Right forelimb (tissue), 1 donor: ENCODE data around the gene OPTN.
"Not testable (repeated sequence)": the region's sequence is repeated elsewhere in the genome, so short reads cannot be mapped to it uniquely, and the experiment has no call there.

Source experiments
- DNase-seq: peaks from one replicate; pipeline ENCODE4 v3.0.0-alpha.2; 2018

Gene OPTN

DNA sequence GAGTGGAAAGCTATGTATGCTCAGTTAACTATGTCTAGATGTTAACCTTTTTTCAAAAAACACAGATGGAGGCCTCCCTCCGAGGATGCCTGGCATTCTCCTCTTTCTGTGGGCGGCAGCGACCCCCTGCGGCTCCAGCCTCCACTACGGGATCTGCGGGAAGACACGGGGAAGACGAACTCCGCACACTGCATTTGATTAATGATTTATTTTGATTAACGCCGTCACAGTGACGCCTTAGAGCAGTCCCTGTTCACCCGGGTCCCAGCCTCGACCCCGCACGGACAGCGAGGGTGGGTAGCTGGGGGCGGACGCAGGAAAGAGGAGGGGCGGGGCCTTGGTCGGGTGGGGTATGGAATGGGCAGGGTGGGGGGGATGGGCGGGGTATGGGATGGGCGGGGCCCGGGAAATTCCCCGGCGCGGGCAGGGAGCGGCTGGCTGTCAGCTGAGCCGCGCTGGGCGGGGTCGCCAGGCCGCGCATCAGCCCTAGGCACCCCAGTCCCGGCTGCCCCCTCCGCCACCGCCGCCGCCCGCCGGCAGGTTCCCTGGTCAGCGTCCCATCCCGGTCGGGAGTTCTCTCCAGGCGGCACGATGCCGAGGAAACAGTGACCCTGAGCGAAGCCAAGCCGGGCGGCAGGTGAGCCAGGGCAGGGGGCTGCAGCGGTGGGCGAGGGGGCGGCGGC, at the start of gene OPTN:
OPTN (plus strand) TSS at position 498 of the 683 bp plus-strand sequence. CDS start 8,960 bp downstream, outside the sequence.
- peak; percentile 90 for DNase-seq

DNA sequence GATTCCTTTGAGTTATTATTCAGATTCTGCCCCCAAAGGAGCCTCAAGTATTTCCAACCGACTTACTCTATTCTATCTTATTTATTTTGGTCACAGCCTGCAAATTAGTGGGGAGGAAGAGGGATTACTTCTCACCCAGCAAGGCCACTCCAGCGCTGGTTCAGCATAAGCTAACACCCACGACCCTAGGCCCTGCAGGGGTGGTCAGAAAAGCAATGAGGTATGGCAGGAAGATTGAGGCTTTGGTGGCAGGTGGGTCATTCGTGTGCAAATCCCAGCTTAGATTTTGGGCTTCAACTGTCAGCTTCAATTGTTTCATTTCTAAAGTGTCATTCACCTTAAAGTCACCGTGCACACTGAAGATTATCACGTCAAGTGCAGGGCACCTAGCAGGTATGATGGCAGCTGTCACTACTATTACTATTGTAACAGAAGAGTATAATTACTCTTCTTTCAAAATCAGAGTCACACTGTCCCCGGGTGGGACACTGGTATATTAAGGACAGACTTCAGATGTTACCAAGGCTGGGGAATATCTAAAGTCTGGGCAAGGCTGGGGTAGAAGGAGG, 48.8 kb upstream of the OPTN start:
- no peak for DNase-seq

GRCh38 chr10:13053208-13053607, 46.8 kb upstream of the OPTN start:
- DNase-seq = not testable (repeated sequence)

- DNase-seq = no peak
Measured at GRCh38 chr10:13053794-13054462, 46.0 kb upstream of the OPTN start.

DNA sequence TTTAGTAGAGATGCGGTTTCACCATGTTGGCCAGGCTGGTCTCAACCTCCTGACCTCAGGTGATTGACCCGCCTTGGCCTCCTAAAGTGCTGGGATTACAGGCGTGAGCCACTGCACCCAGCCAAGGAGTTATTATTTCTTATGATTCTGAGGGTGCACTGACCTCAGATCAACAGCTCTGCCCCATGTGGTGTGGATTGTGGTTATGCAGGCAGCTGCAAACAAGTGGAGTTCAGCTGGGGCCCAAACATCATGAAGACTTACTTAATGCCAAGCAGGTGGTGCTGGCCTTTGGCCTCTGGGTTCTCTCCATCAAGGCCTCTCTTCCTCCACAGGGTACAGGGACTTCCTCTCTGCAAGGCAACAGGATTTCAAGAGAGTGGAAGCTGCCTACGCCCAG, 45.1 kb upstream of the OPTN start:
- DNase-seq = no peak

- DNase-seq = peak; percentile 50
Measured at GRCh38 chr10:13056456-13057077, 43.4 kb upstream of the OPTN start.

DNA sequence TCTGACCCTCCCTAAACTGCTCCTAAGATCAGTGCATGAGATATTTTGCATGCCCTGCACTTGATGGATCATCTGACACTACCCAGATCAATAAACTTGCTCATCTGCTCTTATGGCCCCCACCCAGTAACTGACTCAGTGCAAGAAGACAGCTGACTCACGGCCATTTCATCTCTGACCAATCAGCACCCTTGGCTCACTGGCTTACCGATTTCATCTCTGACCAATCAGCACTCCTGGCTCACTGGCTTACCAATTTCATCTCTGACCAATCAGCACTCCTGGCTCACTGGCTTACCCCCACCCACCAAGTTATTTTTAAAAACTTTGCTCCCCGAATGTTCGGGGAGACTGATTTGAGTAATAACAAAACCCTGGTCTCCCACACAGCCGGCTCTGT, 37.2 kb upstream of the OPTN start:
- DNase-seq = no peak

DNA sequence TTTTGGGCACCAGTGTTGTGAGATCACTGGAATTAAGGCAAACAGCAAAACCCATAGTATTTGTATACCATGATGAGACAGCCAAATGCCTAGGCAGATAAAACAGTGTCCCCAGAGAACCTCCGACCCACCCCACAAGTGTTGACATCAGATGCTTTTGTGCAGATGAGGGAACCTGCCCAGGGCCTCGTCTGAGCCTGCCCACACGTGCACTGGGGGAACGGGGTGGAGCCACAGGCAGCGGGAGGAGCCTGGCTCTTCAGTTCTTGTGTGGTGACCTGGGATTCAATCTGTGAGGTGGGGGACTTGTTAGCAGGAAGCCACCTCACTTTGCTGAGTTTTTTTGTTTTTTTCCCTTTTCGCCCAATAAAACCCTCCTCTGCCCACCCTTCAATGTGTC, 33.4 kb upstream of the OPTN start:
- DNase-seq = no peak

GRCh38 chr10:13067431-13067830, 32.5 kb upstream of the OPTN start:
- DNase-seq = no peak

GRCh38 chr10:13068071-13068470, 31.9 kb upstream of the OPTN start:
- DNase-seq = no peak

GRCh38 chr10:13068484-13068883, 31.5 kb upstream of the OPTN start:
- no peak for DNase-seq

DNA sequence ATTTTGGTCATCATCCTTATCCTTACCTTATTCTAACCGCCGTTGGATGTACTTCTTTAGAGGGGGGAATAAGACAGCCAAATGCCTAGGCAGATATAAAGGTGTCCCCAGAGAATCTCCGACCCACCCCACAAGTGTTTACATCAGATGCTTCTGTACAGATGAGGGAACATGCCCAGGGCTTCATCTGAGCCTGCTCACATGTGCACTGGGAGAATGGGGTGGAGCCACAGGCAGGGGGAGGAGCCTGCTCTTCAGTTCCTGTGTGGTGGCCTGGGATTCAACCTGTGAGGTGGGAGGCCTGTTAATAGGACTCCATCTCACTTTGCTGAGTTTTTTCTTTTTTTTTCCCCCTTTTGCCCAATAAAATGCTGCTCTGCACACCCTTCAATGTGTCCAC, 27.6 kb upstream of the OPTN start:
- no peak for DNase-seq

GRCh38 chr10:13074563-13075451, 25.2 kb upstream of the OPTN start:
- peak; percentile 85 for DNase-seq

GRCh38 chr10:13078912-13079775, 20.8 kb upstream of the OPTN start:
- no peak for DNase-seq

GRCh38 chr10:13079776-13080050, 20.2 kb upstream of the OPTN start:
- no peak for DNase-seq

- no peak for DNase-seq
Measured at GRCh38 chr10:13080643-13081042, 19.3 kb upstream of the OPTN start.

- not testable (repeated sequence) for DNase-seq
Measured at GRCh38 chr10:13083700-13084099, 16.3 kb upstream of the OPTN start.

DNA sequence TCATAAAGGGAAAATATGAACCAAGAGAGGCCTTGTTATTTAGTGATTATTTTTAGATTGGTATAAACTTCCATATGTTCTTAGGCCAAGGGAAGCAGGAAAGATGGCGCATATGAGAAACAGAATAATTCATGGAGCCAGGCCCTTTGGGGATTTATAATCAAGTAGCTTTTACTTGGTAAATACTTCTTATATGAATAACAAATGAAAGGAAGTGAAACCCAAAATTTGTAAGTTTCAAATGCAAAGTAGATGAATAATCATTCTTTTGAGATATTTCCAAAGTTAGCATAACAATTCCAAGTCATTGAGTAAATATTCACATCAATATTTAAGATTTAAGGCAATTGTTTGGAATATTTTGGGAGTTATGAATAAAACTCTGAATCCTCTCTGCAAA, 13.9 kb upstream of the OPTN start:
- no peak for DNase-seq

DNA sequence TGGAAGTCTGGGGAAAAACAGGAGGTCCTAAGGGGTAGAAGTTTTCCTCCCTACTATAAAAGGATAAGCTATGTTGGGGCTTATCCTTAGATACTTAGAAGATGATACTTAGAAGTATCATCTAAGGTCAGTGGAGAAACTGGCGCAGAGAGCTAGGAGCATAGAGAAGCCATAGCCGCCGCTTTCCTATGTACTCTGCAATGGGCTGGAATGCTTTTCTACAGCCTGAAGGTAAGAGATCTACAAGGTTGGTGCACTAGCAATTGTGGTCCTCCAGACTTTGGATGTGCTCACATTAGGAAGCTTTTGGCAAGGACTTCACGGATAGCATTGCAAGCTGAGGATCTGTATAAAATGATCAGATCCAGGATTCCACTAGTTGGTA, 12.4 kb upstream of the OPTN start:
- no peak for DNase-seq

DNA sequence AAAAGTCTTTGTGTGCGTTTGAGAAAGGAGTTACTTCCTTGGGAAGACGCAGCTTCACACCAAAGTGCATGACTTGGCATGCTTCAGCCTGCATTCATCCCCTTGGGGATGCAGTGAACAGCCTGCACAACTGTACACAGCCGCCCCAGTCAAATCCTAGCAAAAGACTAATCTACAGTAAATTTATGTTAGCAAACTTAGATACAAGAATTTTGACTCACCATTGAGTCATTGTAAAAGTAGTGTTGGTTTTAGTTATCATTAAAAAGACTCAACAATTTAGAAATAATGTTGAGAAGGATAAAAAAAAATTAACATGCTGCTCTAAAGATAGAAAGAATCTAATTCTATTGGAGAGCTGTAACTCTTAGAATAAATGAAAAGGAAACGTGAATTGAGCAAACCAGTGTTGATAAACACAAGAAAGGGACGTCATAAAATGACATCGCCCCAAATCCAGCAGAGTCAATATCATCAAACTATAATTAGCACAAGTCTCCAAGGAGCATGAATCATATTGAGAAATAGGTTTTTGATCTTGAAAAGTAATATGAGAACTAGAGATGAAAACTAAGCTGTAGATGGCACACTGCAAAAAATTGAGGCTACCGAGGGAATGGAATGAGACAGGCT, 11.9 kb upstream of the OPTN start:
- no peak for DNase-seq

GRCh38 chr10:13089345-13089744, 10.6 kb upstream of the OPTN start:
- no peak for DNase-seq

- no peak for DNase-seq
Measured at GRCh38 chr10:13090289-13090688, 9.7 kb upstream of the OPTN start.
